H4 (cell line): ENCODE data around the gene TM4SF20. TPM values are rescaled to one million over a fixed set of nuclear protein-coding genes. Genes with fewer than 3 reads are reported as not detected.
"Not testable (repeated sequence)": the region's sequence is repeated elsewhere in the genome, so short reads cannot be mapped to it uniquely, and the experiment has no call there.

ENCODE experiments used
- DNase-seq: peaks from one replicate; pipeline ENCODE4 v3.0.0-alpha.2; 2015; ENCODE audit warnings: low spot score
- total RNA-seq: library from RNA; depleted of rRNA; stranded (reverse); fragments of >200 nt; shearing (Covaris generic); gene quantifications from 2 replicates; pipeline ENCODE4 v1.2.3, GENCODE V29; 2014

Gene TM4SF20
- total RNA-seq, 1 experiment from 2014 or later, result 0.04 TPM

DNA sequence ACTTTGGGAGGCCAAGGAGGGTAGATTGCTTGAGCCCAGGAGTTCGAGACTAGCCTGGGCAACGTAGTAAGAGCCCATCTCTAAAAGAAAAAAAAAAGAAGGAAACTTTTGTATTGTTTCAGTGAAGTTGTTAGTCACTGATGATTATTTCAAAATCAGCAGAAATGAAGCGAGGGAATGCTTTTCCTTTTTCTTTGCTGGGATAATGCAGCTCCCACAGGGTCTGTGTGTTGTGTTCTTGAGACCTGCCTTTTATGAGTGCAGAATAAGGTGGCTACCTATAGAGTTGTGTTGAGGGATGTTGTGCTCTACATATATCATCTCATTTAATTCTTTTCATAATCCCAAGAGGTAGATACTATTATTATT, 11.7 kb downstream of the TM4SF20 start:
- DNase-seq, result no peak

DNA sequence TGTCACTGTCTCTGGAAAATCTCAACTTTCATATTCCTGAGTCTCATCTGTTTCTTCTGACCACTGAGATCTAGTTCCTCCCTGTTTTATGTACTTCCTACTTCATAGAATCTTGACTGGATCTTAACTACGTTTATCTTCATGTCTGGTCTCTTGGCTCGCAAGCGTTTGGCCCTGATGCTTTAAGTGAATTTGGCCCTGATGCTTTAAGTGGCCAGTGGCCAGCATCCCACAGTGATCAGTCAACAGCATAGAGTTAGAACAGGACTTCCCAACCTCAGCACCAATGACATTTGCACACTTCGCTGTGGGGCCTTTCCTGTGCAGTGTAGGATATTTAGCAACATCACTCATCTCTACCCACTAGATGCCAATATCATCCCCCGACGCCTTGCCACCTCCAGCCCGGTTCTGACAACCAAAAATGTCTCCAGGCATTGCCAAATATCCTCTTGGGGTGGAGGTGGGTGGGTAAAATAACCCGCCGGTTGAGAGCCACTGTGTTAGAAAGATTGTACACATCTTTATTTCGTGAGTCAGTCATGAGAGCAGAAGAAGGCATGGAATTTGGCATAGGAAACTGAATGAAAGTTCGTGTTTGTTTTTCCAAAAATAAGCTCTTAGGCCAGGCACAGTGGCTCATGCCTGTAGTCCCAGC, 12.2 kb downstream of the TM4SF20 start:
- no peak for DNase-seq

DNA sequence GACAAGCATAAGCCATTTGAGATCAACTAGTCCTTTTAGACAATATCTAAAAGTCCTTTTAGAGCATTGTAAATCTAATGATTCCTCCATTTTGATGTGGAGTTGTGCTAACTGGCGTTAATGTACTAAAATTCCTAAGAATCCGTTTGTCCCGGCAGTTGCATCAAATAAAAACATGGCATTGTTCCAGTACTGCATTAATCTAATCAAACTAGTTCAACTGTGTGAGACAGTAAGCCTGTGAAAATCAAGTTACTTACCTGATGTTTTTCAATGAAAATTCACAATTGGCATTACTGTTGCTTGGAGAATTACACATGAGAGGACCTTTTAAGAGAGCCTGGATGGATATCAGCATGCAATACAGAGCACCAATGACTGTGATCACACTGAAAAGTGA, 13.3 kb downstream of the TM4SF20 start:
- no peak for DNase-seq

DNA sequence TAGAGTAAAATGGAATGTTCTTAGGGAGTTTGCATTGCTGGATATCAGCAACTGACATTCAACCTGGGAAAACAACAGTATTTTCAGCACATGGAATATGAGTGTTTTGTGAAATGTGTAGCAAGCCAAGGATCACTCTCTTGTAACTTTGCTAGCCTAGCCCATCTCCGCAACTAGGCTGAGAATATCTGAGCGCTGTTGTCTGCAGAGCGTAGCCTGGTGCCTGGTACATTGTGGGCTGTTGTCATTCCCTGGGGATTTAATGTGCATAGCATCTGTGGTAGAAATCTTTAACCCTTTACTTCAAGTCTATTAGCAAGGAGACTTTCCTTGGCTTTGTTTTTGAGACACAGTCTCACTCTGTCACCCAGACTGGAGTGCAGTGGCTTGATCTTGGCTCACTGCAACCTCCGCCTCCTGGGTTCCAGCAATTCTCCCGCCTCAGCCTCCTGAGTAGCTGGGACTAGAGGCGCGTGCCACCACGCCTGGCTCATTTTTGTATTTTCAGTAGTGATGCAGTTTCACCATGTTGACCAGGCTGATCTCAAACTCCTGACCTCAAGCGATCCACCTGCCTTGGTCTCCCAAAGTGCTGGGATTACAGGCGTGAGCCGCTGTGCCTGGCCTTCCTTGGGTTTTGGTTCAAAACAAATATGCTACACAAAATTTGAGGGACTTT, 14.4 kb downstream of the TM4SF20 start:
- DNase-seq, result not testable (repeated sequence)

DNA sequence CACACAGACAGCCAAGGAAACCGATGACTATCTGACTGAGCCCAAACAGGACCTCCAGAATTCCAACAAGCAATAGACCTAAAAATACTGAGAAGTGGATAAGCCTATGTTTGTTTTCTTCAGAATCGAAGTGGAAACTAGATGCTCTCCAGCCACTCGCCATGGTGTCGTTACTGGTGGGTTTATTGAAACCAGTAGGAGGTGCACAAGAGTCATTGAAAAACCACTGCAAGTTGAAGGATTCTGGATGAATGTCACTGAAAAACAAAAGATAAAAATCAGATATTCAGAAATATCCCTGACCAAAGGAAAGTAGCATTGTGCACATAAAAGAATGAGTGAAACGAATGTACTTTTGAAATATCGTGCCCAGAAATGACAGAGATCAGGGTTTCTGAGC, 15.3 kb downstream of the TM4SF20 start:
- no peak for DNase-seq

DNA sequence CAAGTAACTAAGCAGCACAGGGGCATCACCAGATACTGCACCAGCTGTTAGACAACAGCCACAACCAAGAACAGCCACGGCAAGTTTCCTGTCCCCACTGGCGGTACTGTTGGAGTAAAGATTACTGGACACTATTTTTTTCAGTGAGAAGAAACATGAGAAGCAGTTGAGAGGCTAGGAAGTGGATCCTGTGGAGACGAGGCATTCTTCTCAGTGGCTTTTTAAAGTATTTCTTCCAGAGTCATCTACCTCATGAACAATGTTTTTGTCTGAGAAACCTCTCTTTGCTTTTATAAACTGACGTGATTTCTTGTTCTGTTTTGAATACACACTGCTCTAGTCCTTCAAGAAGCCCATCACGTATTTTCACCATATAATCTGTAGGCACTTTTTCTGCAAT, 18.8 kb downstream of the TM4SF20 start:
- no peak for DNase-seq

DNA sequence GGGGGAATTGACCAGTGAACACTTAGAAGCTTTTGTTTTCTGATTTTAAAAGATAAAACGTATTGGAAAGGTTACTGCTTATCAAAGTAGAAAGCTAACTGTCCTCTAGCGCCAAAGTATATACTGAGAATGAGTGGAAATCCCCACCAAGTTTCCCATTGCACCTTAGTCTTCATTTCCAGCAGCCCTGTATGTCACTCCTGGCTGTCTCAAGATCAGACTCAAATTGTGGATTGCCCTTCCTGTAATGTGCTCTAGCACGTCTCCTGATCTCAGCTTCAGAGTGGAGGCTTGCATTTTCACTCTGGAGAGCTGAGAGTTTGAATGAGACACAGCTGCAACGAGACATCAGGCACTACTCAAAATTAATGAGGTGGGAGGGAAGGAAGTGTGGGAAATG, 27.5 kb downstream of the TM4SF20 start:
- DNase-seq, result no peak

DNA sequence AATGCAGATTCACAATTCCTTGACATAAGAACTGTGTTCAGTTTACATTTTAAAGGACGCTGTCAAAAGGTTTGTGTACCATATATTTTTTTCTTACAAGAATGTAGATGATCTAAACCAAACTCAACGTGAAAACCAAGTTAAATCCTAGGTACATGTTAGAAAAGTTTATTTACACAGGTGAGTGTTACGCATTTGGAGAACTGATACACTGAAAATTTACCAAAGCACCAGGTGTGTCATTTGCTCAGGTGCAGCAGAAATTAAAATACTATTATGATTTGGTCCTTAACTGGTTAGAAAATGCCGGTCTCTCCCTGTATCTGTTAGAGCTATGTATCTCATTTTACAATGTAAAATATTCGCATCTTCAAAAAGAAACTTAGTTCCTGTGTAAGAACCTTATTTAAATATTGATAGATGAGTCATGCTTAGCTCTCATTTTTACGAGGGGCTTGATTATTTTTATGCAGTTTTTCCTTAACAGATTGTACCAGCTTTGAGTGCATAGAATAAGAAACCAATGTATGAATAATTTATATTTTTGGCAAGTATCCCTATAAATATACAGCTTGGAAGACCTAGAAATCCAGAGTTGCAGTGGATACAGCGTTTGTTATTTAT, 29.0 kb downstream of the TM4SF20 start:
- no peak for DNase-seq

DNA sequence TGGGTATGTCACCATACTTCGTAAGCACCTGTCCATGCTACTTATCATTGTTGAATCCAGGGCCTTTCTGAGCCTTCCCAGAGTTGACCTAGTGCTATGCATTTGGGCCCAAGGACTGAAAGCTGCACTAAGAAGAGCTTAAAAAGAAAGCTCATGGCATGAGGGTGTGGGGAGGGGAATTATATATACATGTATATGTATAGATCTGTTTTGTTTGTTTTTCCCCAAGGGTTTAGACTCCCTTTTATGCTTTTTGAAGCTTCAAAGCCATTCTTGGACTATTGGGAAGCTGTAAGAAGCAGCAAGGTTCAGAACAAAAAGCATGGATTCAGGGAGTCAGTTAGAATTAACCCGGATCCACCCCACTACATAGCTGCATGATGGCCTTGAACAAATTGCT, 30.8 kb downstream of the TM4SF20 start:
- no peak for DNase-seq

DNA sequence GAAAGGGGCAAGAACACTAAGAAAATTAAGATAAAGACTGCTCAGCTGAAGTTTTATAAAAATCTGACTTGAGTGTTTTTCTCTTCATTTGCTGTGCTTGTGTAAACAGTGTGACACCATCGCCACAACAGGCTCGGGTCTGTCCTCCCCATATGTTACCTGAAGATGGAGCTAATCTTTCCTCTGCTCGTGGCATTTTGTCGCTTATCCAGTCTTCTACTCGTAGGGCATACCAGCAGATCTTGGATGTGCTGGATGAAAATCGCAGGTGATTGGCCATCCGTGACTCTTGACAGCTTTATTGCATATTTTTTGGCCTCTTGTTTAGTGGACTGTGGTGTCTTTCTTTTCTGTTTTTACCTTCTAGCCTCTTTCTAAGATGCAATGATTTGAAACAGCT, 32.0 kb downstream of the TM4SF20 start:
- no peak for DNase-seq

DNA sequence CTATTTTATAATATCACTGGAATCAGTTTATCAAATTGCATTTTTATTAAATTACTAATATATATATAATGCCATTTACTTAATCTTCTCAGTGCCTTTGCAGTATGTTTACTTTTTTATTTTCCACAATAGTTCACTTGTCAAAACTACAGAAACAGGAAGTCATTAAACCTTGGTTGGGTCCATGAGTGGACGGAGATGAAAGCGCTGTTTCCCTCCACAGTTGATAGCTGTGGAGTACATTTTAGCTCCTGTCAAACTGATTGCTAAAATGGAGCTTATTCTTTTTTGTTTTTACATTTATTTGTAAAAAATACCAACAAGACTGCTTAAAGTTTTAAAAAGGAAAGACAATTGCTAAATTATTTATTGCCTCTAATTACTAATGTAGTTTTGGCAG, 34.9 kb downstream of the TM4SF20 start:
- DNase-seq, result no peak

DNA sequence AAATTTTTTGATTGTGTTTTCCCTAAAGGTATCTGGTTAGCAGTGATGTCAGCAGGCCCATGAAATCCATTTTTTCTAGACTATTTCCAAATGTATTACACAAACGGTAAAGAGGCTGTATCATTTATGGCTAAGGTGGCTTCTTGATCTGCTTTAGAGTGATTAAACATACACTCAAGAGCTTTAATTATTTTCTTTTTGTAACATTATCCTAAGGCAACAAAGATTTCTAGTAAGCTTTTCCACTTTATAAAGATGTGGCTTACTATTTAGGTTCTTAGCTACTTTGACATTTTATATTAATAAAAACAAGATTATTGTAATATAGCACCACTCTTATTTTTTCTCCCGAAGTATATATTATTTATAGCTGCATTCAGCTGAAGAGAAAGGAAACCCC, 37.6 kb downstream of the TM4SF20 start:
- DNase-seq, result no peak

DNA sequence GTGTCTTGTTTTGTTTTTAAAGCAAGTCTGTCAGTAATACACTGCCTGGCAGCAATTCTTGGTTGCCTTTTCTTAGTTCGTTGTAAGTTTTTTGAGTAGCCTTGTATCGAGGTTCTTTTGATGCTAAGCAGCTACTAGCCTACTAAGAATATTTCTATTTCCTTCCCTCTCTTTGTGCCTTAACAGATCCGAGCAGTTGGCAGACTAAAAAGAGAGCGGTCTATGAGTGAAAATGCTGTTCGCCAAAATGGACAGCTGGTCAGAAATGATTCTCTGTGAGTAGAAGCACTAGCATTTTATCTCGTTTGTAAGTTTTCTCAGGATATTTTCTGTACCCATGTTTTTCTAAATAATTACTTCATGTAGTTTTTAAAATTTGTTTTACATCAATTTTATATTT, 39.0 kb downstream of the TM4SF20 start:
- DNase-seq, result no peak

DNA sequence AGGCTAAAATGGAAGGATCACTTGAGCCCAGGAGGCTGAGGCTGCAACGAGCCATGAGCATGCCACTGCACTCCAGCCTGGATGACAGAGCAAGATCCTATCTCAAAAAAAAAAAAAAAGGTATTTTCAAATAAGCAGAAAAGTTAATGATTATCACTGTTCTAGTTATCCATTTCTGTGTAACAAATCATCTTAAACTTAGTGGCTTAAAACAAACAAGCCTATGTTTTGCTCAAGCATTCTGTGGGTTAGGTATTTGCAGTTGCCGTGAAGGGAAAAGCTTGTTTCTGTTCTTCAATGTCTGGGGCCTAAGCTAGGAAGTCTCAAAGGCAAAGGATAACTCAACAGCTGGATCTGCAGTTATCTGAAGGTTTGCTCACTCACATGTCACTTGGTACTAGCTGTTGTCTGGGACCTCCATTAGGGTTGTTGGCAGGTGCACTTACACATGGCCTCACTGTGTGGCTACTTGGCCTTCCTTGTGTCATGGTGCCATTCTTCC, 40.0 kb downstream of the TM4SF20 start:
- DNase-seq, result no peak

DNA sequence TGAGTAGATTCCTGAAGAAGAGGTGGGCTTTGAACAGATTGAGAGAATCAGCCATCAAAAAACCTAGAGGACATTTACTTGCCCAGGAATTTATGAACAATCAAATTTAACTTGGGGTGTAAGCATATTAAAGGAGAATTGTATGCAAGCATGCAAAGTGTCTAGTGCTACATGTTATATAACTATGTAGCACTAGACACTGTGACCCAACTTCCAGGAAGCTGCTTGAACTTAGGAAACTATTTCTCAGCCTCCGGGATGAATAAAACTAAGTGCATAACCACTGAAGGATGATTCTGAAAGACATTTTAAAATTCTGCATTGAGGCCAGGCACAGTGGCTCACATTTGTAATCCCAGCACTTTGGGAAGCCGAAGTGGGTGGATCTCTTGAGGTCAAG, 41.7 kb downstream of the TM4SF20 start:
- DNase-seq, result no peak

DNA sequence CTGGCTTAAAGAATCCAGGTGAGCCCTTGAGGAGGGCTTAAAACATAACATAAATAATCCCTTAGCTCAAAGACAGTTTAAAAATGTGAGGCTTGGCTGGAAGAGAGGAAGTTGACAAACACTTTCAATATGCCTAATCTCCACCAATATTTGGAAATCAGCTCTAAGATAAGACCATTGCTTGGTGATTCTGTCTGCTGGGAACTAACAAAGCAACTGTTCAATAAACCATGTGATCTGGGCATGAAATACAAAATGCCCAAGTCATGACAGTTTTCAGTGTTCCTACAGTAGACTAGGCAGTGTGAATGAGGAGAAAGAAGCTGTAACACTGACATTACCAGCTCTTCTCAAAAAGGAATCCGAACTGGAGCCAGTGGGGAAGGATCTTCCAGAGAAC, 43.4 kb downstream of the TM4SF20 start:
- DNase-seq, result no peak

DNA sequence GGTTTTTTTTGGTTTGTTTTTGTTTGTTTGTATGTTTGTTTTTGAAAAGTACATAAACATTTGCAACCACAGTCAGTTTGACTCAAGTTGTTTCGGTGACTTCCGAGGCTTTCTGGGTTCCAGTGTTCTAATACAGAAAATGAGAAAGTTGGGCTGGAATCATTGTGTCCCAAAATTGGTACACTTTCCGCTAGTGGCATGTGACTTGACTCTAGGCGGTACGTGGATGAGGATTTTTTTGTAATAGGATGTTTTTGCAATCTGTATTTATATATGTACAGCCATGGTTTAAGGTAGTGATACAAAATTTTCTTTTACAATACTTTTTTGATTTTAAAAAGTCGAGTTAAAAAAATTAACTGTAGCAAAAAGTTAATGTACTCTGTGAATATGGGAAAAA, 52.3 kb downstream of the TM4SF20 start:
- no peak for DNase-seq

DNA sequence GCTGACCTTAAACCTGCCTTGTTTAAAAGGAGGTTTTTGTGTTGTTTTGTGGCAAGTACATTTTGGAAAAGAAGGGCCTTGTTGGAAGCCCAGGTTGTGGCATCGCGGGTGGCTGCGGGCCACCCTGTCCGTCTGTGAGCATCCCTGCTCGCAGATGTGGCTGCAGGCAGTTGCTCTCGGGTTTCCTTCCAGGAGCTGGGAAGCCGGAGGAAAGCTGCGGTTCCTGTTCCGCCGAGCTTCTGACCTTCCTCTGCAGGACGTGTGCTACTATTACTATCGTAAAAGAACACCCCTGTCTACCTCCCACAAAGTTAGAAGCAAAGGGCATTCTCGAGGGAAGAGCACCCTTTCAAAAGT, 53.3 kb downstream of the TM4SF20 start:
- DNase-seq, result no peak

DNA sequence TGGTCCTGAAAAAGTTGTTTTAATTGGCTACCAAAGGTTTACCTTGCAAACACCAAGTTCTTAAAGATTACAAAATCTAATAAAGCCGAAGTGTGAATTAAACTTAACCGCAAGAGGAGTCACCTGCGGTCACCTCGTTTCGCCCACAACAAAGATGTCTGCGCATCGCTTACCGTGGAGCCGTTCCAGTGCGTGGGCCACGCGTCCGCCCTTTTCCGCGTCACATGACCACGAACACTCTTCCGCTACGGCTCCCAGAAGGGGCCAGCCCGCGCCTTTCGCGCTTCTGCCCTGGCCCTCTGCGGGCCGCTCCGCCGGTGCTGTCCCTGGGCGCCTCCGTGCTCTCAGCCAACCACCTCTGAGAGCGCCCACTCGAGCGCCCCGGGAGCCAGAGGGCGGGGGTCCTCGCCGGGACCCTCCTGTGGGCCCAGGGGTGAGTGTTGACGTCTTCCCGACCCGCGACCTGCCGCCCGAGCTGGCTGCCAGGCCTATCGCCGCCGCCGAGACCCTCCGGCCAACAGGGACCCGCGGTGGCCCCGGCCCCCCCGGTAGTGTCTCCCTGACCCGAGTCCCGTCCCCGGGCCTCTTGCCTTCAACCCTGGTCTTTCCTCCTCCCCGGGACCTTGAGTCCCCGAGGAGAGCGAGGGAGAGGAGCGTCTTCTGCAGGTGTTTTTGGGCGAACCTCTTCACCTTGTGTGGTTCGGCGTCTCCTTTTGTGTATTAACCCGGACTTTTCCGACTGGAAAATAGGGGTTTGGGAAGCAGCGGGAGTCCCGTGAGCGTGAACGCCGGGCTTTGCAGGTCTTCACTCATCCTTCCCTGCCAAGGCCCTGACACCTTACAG, 53.9 kb downstream of the TM4SF20 start, which contains the start of gene MFF:
Gene MFF, plus strand, starts transcription at position 257 of the 844 bp plus-strand sequence. CDS start 5,415 bp downstream, outside the sequence.
- DNase-seq, result peak; percentile 93

DNA sequence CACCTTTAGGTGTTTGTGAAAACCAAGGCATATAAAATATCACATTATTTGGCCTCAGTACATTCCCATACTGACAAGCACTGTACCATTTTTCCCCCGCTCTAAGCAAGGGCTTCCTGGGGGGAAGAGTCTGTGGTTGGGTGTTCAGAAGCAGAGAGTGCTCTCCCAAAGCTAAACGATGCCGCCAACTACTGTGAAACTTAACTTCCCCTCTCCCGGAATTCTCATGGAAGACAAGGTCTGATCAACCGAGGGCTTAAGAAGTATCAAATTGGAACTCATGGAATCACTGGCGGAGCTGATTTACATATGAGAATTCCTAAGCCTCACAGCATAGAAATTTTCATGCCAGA, 54.5 kb downstream of the TM4SF20 start:
- DNase-seq, result peak; percentile 6

DNA sequence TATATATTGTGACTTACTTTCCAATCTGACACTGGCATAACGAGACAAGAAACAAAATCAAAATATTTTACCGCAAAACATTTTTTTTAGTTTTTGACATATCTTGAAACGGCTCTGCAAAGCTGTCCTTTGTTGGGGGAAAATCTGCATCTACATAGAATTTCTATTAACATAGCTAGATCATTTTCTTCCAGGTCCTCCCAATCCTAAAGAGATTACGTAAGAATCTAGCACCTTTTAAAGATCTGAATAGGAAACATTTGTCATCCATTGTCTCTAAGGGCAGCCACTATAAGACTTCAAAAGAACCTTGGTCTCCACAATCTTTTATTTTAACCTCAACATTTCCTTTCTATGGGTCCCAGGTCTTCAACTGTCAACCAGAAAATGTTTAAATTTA, 55.3 kb downstream of the TM4SF20 start:
- DNase-seq, result no peak

DNA sequence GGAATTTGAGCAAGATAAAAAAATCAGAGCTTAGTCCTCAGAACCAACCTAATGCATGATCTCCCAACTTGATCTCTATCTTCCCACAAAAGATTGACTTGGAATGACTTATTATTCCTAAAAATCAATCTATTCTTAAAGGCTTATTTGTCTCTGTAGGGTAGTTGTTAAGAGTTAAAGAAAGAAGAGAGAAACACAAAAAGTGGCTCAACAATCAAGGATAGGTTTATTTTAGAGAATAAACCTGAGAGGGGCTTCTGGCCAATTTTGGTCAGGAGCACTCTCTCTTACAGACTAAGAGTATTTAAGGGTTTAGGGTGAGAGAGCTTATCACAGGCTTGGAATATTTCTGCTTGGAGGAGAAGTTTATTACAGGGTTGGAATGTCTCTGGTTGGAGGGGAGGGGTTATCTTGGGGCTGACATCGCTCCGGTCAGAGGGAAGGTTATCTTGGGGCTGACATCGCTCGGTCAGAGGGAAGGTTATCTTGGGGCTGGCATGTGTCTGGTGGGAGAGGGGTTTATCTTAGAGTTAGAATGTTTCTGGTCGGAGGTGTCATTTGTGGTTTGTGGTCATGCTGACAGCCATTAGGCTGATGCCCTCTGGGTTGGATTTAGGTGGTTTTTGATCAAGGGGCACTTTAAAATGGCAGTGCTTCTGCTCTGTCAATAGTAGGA, 56.4 kb downstream of the TM4SF20 start:
- no peak for DNase-seq
